ENCODE measurements around the gene ZWILCH.
"Not testable (repeated sequence)": the region's sequence is repeated elsewhere in the genome, so short reads cannot be mapped to it uniquely, and the experiment has no call there.

Gene ZWILCH

GRCh38 chr15:66587020-66587419 lies 81.9 kb downstream of the ZWILCH start:
- DNase-seq = no peak

GRCh38 chr15:66587749-66588148 lies 82.6 kb downstream of the ZWILCH start:
- no peak for DNase-seq

GRCh38 chr15:66588537-66588936 lies 83.4 kb downstream of the ZWILCH start:
- DNase-seq = no peak

- no peak for DNase-seq
Observed at GRCh38 chr15:66588971-66589370, 83.8 kb downstream of the ZWILCH start.

GRCh38 chr15:66589429-66589828 lies 84.3 kb downstream of the ZWILCH start:
- DNase-seq = not testable (repeated sequence)

- DNase-seq = no peak
Observed at GRCh38 chr15:66590435-66590834, 85.3 kb downstream of the ZWILCH start.

GRCh38 chr15:66591322-66591862 lies 86.3 kb downstream of the ZWILCH start:
- DNase-seq = no peak

GRCh38 chr15:66592505-66593218 lies 87.5 kb downstream of the ZWILCH start:
- DNase-seq = no peak

- DNase-seq = no peak
Observed at GRCh38 chr15:66593219-66593780, 88.2 kb downstream of the ZWILCH start.

GRCh38 chr15:66594344-66594743 lies 89.2 kb downstream of the ZWILCH start:
- no peak for DNase-seq

- no peak for DNase-seq
Observed at GRCh38 chr15:66594836-66595235, 89.7 kb downstream of the ZWILCH start.

- no peak for DNase-seq
Observed at GRCh38 chr15:66595332-66595731, 90.2 kb downstream of the ZWILCH start.

- no peak for DNase-seq
Observed at GRCh38 chr15:66595931-66596545, 90.9 kb downstream of the ZWILCH start.

GRCh38 chr15:66598095-66598815 lies 93.1 kb downstream of the ZWILCH start:
- DNase-seq = no peak

Data from stimulated activated CD8-positive, alpha-beta memory T cell treated with anti-CD3 and anti-CD28 coated beads, Interleukin-4, amount 100 ng/mL, for 48 hours (primary cell).